Activated naive CD4-positive, alpha-beta T cell (primary cell): ENCODE results near the gene PRPF40A.
"Not testable (repeated sequence)": the region's sequence is repeated elsewhere in the genome, so short reads cannot be mapped to it uniquely, and the experiment has no call there.

Experiments used
- DNase-seq, 4 experiments: peaks; one replicate each; lab custom pipeline; 2025; lab: John Stamatoyannopoulos, UW

The PRPF40A gene

GRCh38 chr2:152717228-152718075, at the start of gene PRPF40A:
PRPF40A (minus strand) TSS chr2:152717461; CDS start chr2:152717439, 22 bp downstream.
- DNase-seq: peak; percentile 93 to 98 (median 96)

DNA sequence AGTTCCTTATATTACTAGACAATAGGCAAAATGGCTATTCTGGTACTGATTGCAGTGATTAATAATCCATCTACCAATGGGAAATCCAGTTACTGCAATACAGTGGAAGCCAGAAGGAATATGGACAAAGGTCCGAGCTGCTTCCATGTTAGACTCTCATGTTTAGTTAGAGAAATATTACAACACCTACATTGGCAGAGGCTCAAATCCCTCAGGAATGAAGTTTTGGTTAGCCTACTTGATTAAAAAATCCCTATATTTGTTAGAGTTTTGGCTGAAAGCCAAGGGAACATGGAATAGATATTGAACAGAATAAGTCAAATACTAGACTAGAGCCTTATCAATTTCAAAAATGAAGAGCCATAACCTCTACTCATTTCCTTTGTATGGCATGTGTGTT, 49.7 kb upstream of the PRPF40A start:
- DNase-seq: no peak

DNA sequence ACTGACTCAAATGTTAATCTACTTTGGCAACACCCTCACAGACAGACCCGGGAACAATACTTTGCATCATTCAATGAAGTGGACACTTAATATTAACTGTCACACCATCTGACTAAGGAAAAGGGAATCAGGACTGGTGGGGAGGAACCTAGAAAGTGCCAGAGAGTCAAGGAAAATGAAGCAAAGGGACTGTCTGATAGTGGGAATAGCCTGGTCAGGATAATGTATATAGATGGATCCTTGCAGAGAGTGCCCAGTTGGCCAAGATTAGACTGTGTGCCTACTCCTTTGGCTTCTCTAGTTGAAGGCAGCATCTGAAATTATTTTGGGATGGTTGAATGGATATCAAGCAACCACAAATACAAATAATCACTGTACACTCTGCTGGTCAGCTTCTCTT, 46.4 kb upstream of the PRPF40A start:
- no peak for DNase-seq

- DNase-seq: not testable (repeated sequence)
Observed at GRCh38 chr2:152763208-152763607, 45.9 kb upstream of the PRPF40A start.

- DNase-seq: no peak
Observed at GRCh38 chr2:152762202-152762601, 44.9 kb upstream of the PRPF40A start.

DNA sequence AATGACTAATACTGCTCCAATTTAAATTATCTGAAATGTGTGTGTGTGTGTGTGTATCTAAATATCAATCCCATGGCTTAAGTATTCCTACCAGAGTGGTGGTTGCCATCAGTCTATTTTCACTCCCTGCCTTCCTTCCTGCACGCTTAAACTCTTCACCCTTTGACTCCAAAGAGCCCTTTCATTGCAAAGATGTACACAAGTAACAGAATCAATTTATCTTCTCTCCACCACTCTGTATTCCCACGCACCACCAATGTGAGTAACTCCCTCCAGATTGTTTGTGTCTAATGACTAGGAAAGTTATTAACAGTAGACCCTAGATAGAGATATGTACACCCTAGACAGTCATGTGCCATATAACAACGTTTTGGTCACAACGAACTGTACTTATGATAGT, 44.0 kb upstream of the PRPF40A start:
- no peak for DNase-seq

- no peak for DNase-seq
Observed at GRCh38 chr2:152759290-152760072, 42.2 kb upstream of the PRPF40A start.

- no peak for DNase-seq
Observed at GRCh38 chr2:152755029-152755428, 37.8 kb upstream of the PRPF40A start.

DNA sequence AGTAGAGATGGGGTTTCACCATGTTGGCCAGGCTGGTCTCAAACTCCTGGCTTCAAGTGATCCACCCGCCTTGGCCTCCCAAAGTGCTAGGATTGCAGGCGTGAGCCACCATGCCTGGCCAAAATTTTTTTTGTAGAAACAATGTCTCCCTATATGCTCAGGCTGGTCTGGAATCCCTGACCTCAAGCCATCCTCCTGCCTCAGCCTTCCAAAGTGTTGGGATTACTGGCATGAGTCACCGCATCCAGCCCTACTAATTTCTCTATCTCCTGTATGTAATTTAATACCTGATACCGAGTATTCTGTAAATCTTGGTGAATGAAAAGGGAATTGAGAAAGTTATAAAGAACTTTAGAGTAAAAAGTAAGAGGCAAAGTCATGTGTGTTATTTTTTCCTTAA, 30.5 kb upstream of the PRPF40A start:
- DNase-seq: not testable (repeated sequence)

DNA sequence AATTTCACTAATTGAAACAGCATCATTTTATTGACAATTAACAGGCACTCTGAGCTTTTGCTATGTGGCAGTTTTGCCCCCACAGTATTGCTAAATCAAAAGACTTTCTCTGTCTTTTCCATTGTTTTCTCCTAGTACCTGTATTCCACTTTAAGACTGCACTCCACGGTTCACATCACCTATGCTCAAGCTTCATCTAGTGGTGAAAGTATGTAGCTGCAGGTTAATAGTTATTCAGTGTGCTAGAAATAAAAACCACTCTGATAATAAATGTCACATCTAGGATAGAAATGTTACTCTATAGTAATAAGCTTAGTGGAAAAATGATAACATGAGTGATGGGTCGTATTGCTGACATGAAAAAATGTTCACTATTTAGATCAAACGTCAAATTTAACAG, 25.7 kb upstream of the PRPF40A start:
- DNase-seq: no peak

GRCh38 chr2:152740743-152741328, 23.6 kb upstream of the PRPF40A start:
- DNase-seq: no peak

DNA sequence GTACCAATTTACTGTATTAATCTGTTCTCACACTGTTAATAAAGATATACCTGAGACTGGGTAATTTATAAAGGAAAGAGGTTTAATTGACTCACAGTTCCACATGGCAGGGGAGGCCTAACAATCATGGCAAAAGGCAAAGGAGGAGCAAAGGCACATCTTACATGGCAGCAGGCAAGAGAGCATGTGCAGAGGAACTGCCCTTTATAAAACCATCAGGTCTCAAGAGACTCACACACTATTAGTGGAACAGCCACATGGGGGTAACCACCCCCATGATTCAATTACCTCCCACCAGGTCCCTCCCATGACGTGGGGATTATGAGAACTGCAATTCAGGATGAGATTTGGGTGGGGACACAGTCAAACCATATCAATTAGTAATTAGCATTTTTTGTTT, 22.4 kb upstream of the PRPF40A start:
- DNase-seq: not testable (repeated sequence)

GRCh38 chr2:152738438-152738837, 21.2 kb upstream of the PRPF40A start:
- no peak for DNase-seq

DNA sequence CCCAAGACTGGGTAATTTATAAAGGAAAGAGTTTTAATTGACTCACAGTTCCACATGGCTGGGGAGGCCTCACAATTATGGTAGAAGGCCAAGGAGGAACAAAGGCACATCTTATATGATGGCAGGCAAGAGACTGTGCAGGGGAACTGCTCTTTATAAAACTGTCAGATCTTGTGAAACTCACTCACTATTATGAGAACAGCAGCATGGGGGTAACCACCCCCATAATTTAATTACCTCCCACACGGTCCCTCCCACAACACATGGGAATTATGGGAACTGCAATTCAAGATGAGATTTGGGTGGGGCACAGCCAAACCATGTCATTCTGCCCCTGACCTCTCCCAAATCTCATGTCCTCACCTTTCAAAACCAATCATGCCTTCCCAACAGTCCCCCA, 20.2 kb upstream of the PRPF40A start:
- DNase-seq: not testable (repeated sequence)

DNA sequence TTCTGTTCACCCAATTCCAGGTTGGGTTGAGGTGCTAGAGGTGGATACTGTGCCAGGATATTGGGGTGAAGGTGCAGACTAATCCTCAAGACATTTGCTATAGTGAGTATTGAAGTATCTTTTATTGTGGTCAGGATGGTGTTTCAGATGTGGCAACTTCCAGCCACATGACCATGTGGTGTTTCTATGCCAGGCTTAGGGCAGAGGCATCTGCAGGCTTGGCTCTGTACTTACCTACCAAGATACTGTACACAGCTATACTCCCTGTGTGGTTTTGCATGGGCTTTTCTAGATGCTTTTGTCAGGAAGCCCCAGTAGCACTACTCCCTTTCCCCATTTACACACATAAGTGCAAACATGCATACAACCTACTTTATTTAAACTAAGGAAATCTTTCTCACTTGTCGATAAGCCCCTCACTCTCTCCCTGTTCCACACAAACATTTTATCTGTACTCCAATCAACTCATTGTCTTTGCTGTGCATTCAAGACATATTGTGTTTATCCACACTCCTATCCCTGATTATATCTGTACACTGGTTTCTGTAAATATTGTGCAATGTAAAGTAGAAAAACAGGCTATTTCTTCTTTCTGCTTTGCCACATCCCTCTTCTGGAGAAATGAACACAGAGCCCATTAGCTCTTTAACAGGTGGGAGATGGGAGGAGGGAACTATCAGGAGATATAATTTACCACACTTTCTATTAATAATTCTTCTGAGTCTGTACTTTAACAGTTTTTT, 13.5 kb upstream of the PRPF40A start:
- DNase-seq: no peak

DNA sequence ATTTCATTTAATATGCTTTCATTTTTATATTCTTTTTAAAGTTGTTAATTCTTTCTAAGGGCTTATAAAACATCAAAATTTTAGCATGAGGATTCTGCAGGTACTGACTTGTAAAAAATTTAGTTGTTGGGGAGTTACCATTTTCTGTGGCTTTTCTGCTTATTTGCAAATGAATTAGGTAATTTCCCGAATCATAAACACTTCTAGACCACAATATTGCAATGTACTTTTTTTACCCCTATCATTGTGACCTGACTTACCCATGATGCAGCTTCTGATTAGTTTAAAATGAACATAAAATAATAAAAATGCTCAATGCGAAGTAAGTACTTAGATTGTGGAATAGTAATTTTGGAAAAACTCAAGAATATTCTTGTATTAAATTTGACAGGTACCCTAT, 12.6 kb upstream of the PRPF40A start:
- DNase-seq: no peak

GRCh38 chr2:152723918-152724317, 6.7 kb upstream of the PRPF40A start:
- no peak for DNase-seq

DNA sequence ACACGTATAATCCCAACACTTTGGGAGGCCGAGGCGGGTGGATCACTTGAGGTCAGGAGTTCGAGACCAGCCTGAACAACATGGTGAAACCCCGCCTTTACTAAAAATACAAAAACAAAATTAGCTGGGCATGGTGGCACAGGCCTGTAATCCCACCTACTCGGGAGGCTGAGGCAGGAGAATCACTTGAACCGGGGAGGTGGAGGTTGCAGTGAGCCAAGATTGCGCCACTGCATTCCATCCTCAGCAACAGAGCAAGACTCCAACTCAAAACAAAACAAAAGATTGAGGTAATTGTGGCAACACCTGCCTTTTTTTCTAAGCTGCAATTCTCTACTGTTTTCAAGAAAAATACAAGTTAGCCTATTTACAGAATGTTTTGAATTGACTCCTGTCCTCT, 5.4 kb upstream of the PRPF40A start:
- DNase-seq: not testable (repeated sequence)

- no peak for DNase-seq
Observed at GRCh38 chr2:152720794-152721193, 3.5 kb upstream of the PRPF40A start.

DNA sequence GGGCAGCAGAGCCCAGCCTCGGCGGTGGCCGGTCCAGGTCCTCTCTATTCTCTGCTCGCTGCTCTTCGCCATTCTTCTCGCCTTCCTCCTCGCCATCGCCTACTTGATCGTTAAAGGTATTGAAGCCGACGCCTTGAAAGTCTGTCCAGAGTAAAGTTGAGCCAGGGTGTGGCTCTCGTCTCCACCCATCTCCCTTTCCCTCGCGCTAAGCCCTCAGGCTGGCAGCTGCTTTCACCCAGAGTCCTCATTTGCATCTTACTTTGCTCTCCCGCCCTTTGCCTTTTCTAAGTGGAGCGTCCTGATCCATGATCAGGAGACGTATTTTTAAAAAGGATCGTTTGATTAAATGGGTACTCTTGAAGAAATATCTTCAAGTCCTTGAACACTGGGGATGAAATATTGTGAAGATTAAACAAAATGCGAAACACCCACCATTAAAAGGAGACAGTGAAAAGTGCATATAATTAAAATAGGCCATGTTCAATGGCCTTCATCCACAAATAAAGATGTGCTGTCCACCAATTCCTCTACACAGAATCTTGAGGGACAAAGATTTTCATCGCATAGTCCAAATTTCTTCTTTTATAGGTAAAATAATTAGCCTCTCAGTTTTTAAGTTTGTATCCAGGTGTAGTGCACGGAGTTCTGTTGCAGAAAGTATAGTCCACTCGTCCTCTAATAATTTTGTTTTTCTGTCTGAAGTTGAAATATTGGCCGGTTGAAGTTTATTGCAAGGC, 1.8 kb upstream of the PRPF40A start:
- DNase-seq: no peak
